ENCODE measurements around the gene INCA1. TPM values are rescaled to one million over a fixed set of nuclear protein-coding genes. Genes with fewer than 3 reads are reported as not detected.

INCA1 gene
- total RNA-seq, 1 experiment from 2014 or later, result 1.3 TPM

DNA sequence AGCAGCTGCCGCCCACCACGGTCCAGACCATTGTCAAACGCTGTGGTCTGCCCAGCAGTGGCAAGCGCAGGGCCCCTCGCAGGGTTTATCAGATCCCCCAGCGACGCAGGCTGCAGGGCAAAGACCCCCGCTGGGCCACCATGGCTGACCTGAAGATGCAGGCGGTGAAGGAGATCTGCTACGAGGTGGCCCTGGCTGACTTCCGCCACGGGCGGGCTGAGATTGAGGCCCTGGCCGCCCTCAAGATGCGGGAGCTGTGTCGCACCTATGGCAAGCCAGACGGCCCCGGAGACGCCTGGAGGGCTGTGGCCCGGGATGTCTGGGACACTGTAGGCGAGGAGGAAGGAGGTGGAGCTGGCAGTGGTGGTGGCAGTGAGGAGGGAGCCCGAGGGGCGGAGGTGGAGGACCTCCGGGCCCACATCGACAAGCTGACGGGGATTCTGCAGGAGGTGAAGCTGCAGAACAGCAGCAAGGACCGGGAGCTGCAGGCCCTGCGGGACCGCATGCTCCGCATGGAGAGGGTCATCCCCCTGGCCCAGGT lies 24.9 kb upstream of the INCA1 start:
- no peak overlapping the region for H3K4me3 Mint-ChIP-seq
- no peak overlapping the region for H2BK5ac ChIP-seq (ENCODE audit: insufficient read length, low read length)
- no peak overlapping the region for H2BK12ac ChIP-seq (ENCODE audit: insufficient read length, low read depth, low read length)
- H3T11ph ChIP-seq (ENCODE audit: low read length), result no peak overlapping the region
- no peak overlapping the region for H2BK120ac ChIP-seq (ENCODE audit: low read depth, low read length, poor library complexity, severe bottlenecking)
- H3K4me1 ChIP-seq (ENCODE audit: insufficient read depth, low read length), result no peaks in the 10 kb centered on the region
- H2AK5ac ChIP-seq (ENCODE audit: insufficient read length, low read length), result no peak overlapping the region
- no CpG with 5 or more reads among the region's 30 CpGs for WGBS (ENCODE audit: extremely low coverage, insufficient read length, low lambda C conversion rate)
- no peaks in the 10 kb centered on the region for H3K27me3 ChIP-seq (ENCODE audit: insufficient read depth, low read length)
- H3K23ac ChIP-seq (ENCODE audit: insufficient read length, low read depth, low read length), result no peak overlapping the region
- TF ChIP-seq, protein P1, sequence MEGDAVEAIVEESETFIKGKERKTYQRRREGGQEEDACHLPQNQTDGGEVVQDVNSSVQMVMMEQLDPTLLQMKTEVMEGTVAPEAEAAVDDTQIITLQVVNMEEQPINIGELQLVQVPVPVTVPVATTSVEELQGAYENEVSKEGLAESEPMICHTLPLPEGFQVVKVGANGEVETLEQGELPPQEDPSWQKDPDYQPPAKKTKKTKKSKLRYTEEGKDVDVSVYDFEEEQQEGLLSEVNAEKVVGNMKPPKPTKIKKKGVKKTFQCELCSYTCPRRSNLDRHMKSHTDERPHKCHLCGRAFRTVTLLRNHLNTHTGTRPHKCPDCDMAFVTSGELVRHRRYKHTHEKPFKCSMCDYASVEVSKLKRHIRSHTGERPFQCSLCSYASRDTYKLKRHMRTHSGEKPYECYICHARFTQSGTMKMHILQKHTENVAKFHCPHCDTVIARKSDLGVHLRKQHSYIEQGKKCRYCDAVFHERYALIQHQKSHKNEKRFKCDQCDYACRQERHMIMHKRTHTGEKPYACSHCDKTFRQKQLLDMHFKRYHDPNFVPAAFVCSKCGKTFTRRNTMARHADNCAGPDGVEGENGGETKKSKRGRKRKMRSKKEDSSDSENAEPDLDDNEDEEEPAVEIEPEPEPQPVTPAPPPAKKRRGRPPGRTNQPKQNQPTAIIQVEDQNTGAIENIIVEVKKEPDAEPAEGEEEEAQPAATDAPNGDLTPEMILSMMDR (conservative IDR thresholded peaks at IDR 0.05), result no peak
- H3K36me3 Mint-ChIP-seq (ENCODE audit: insufficient read depth in 1 of 3, low read depth in 3 of 3), result peaks cover 29 to 65% (median 58%) of the 10 kb centered on the region in 3 experiments
- H3K23me2 ChIP-seq (ENCODE audit: insufficient read length, low read depth, low read length, poor library complexity, severe bottlenecking), result no peaks in the 10 kb centered on the region
- no peak overlapping the region for H3K9ac ChIP-seq (ENCODE audit: extremely low read depth, insufficient read length, low read length)
- no peaks in the 10 kb centered on the region for H3K4me1 Mint-ChIP-seq
- no peak overlapping the region for H3K14ac ChIP-seq (ENCODE audit: insufficient read depth, low read length)
- no peak overlapping the region for H2AFZ ChIP-seq (ENCODE audit: low read length)
- no peaks in the 10 kb centered on the region for H3K9me3 ChIP-seq (ENCODE audit: control insufficient read depth, low read depth, low read length)
- no peak for DNase-seq
- no peaks in the 10 kb centered on the region for H4K20me1 ChIP-seq (ENCODE audit: control insufficient read depth, insufficient read depth, insufficient read length)
- no peak overlapping the region for H2BK20ac ChIP-seq (ENCODE audit: low read depth, low read length, poor library complexity, severe bottlenecking)
- H4K5ac ChIP-seq (ENCODE audit: insufficient read length, low read depth, low read length), result no peak overlapping the region
- H3K79me1 ChIP-seq (ENCODE audit: insufficient read depth, low read depth, low read length, poor library complexity, severe bottlenecking), result no peaks in the 10 kb centered on the region
- no peak overlapping the region for H3K27ac Mint-ChIP-seq
- no peak overlapping the region for H4K91ac ChIP-seq (ENCODE audit: insufficient read length, low read depth, low read length)
- H3K27ac ChIP-seq (ENCODE audit: insufficient read length, low read depth, low read length), result no peak overlapping the region
- no peaks in the 10 kb centered on the region for H3K79me2 ChIP-seq (ENCODE audit: insufficient read depth, low read length)
- H3K27me3 Mint-ChIP-seq (ENCODE audit: low read depth), result no peaks in the 10 kb centered on the region
- no peaks in the 10 kb centered on the region for H3K9me3 Mint-ChIP-seq
- no peak overlapping the region for H3K56ac ChIP-seq (ENCODE audit: insufficient read length, low read depth, low read length)
- H3K18ac ChIP-seq (ENCODE audit: insufficient read length, low read depth, low read length), result no peak overlapping the region
- no peak overlapping the region for H2BK15ac ChIP-seq (ENCODE audit: low read depth, low read length)
- H3K4me2 ChIP-seq (ENCODE audit: insufficient read depth, insufficient read length, low read length), result no peak overlapping the region
- no peak overlapping the region for H4K8ac ChIP-seq (replicated peaks; ENCODE audit: insufficient read length, low read depth, low read length)
- H3K4ac ChIP-seq (ENCODE audit: low read depth, low read length), result no peak overlapping the region

All from H9 (cell line).